Measurements from ENCODE around the gene ROCK1.

- no peak for TF ChIP-seq CTCF (IDR thresholded peaks at IDR 0.05)
- peak in 1 of 2 donors; percentile 10 for TF ChIP-seq POLR2A (IDR thresholded peaks at IDR 0.05)
Measured at GRCh38 chr18:21117409-21118131, 6.0 kb upstream of the ROCK1 start.

All from tibial nerve (tissue), 3 donors.